SK-MEL-5 (cell line): ENCODE results near the gene PSG2. TPM values are rescaled to one million over a fixed set of nuclear protein-coding genes. Genes with fewer than 3 reads are reported as not detected.
"Not testable (repeated sequence)": the region's sequence is repeated elsewhere in the genome, so short reads cannot be mapped to it uniquely, and the experiment has no call there.

Experiments used
- DNase-seq: peaks from one replicate; pipeline ENCODE4 v3.0.0-alpha.2; 2016; ENCODE audit warnings: low read depth, low spot score
- in situ Hi-C: cut with HindIII; loops from 2 replicates; pipeline ENCODE4 v1.10.0; 2016; ENCODE audit warnings: low sequenced_read_pairs, high pct_unique_total_duplicates, low pct_unique_long_range_greater_than_20kb
- total RNA-seq: library from RNA; depleted of rRNA; stranded (reverse); fragments of >200 nt; shearing (Covaris generic); gene quantifications from 2 replicates; pipeline ENCODE4 v1.2.3, GENCODE V29; 2014

Gene PSG2
- total RNA-seq, 1 experiment from 2014 or later: not detected

DNA sequence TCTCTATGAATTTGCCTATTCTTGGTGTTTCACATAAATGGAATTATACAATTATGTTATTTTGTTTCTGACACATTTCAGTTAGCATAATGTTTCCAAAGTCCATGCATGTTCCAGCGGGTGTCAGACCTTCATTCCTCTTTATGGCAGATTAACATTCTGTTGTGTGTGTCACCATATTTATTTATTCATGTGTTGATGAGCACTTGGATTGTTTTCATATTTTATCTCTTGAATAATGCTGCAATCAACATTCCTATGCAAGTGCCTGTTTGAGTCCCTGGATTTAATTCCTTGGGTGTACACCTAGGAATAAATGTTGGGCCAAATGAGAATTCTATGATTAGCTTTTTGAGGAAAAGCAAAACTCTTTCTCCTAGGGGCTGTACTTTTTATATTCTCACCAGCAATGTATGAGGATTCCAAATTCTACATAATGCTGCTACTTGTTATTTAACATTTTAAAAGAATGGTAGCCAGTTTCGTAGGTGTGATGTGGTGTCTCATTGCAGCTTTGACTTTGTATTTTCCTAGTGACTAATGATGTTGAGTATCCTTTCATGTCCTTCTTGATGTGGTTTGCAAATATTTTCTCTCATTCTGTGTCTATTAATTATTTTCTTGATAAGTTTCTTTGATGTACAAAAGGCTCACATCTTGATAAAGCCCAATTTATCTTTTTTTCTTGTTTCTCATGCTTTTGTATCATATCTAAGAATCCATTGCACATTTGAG is 3.5 kb upstream of the PSG2 start:
- DNase-seq, in situ Hi-C loops: not testable (repeated sequence)

DNA sequence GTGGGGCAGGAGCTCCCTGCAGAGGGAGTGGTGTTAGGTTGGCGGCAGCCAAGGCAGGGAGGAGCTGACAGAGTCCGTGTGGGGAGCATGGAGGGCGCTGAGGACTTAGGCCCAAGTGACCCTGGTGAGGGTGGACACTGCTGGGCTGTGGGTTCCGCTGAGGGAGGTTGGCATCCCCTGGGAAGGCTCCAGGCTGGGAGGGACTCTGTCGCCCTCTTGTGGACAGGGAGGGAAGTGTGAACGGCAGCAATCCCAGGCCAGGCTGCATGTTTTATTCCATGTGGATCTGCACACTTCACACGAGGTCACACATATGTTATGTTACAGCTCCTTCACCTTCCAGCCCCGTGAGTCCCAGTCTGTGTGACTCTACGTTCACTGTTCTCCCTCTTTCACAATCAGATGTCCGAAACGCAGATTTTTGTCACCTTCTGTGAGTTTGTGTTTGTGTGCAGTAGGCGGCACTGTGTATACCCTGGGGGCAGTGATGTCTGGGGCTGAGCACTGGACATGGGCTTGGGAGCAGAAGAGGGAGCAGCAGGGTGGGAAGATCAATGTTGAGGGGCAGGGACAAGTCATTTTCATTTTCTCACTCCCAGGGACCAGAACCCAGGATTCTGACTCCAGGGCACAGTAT is 1.8 kb upstream of the PSG2 start:
- in situ Hi-C loops: not testable (repeated sequence)
- peak; percentile 29 for DNase-seq

DNA sequence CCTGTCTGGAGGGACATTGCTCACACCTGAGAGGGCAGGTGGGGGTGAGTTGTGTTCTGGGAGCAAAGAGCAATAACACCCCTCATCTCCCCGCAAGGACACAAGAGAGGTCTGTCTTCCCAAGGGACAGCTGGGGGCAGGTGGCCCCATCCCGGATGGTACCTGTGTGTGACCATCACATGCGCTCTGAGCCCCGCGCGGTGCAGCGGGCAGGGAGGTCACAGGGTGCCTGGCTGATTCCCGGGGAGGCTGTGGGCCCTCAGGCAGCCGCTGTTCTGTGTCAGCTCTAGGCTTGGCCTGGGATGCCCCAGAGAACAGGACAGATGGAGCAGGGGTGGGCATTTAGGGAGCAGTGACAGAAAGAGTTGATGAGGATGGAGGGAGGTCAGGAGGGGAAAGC is 1.2 kb upstream of the PSG2 start:
- in situ Hi-C loops, DNase-seq: not testable (repeated sequence)

DNA sequence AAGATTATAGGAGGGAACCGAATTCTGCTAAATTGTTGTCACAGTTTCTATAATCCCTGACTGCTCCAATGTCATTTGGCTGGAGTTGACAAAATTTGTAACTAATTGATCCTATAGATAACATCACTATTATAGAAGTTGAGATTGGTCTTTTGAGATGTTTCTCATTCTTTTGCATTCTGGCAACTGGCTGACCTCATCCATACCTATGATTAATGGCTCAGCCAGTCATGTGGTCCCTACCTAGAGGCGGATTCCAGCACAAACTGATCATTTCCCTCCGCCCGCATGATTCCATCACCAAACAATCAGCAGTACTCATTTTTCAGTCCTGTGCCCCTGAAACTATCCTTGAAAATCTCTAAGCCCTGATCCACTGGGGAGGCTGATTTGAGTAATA is 4.2 kb downstream of the PSG2 start:
- no peak for DNase-seq
- in situ Hi-C loops: no loop called here

DNA sequence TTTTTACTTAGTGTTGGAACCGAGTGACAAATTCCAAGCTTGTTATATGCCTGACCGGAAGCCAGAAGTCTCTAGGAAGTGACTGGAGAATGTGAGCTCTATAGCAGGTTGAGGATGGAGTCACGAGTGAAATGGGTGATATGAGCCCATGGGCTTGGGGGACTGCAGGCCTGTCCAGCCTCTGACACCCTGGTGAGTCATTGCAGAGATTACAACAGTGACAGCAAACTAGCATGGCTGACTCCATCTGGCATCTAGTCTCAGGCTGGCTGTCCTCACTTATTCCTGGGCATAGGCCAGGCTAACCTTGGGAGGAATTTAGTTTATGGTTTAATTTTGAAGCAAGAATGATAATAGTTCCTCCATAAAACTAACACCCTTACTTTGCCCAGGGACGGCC is 4.6 kb downstream of the PSG2 start:
- in situ Hi-C loops, DNase-seq: not testable (repeated sequence)

DNA sequence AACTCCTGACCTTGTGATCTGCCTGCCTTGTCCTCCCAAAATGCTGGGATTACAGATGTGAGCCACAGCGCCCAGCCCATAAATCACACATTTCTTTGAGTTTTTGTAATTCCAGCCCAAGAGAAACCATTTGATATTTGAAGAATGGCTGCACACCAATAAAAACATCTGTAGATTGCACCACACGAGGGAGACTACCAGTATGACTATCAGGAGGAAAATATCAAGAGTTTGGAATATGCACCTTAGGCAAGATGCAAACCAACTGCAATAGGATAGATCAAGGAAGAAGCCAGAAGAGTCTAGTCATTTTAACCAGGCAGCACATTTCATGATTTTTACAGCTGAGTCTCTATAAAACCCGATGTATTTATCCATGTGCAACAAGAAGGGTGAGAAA is 20.1 kb downstream of the PSG2 start:
- in situ Hi-C loops, DNase-seq: not testable (repeated sequence)

DNA sequence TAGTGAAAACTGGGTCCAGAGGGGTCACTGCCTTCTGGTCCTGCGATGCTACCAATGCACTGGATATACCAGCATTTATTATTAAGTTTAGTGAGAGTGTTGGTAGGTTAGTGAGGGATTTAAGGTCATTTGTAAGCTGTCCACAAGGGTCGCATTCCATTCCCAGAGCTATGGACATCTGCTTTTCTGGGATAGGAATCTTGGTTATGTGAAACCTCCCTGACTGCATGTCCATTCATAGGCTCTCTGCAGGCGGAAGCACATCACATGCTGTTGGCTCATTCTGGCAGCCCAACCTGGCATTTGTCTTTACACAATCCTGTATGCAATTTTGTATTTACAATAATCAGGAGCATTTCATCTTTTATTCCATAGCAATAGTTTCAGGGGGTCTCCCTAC is 21.2 kb downstream of the PSG2 start:
- in situ Hi-C loops, DNase-seq: not testable (repeated sequence)

DNA sequence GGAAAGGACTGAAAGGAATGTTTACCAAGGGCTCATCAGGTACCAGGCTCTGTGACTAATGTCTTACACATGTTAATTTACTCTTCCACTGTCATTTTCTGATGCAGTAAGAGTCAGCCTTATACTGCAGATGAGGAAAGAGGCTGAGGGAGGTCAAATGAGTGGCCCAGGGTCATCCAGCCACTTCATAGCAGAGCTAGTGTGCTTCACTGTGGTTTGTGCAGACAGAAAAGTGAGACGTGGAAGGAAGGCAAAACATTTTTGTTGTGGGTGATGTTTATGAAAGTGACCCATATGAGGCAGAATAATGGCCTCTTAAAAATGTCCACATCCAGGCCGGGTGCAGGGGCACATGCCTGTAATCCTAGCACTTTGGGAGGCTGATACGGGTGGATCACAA is 22.2 kb downstream of the PSG2 start:
- in situ Hi-C loops, DNase-seq: not testable (repeated sequence)

DNA sequence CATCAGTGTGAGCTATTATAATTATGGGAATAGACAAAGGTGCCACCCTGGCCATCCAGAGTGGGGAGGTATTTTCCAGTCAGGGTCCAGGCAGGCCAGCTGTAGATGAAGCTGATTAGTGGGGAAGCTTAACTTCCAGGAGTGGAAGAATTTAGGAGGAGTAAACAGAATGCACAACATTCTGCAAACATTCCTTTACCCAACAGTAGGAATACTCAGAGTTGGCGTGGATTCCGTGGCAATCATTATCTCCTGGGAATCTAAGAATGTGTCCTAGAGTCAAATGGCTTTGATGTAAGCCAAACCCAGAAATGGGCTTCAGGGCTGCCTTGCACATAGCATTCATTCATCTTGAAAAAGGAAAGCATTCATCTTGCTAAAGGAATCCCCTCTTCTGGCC is 23.0 kb downstream of the PSG2 start:
- DNase-seq, in situ Hi-C loops: not testable (repeated sequence)

GRCh38 chr19:43058440-43058839 is 24.1 kb downstream of the PSG2 start:
- DNase-seq, in situ Hi-C loops: not testable (repeated sequence)

GRCh38 chr19:43047966-43048365 is 34.5 kb downstream of the PSG2 start:
- DNase-seq, in situ Hi-C loops: not testable (repeated sequence)

- in situ Hi-C loops, DNase-seq: not testable (repeated sequence)
Measured at GRCh38 chr19:43046578-43046977, 35.9 kb downstream of the PSG2 start.

- DNase-seq, in situ Hi-C loops: not testable (repeated sequence)
Measured at GRCh38 chr19:43043492-43044180, 38.9 kb downstream of the PSG2 start.

DNA sequence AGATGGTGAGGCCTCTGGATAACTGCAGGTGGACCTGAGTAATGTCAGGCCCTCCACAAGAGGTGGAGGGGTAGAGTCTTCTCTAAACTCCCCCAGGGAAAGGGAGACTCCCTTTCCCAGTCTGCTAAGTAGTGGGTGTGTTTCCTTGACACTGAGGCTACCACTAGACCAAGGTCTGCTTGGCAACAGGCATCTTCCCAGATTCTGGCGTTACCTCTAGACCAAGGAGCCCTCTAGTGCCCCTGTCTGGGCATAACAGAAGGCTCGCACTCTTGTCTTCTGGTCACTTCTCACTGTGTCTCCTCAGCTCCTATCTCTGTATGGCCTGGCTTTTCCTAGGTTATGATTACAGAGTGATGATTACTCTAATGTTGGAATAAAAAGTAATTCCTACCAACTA is 50.9 kb downstream of the PSG2 start:
- in situ Hi-C loops: not testable (repeated sequence)
- DNase-seq: peak; percentile 55

GRCh38 chr19:43028866-43029265 is 53.6 kb downstream of the PSG2 start:
- DNase-seq: no peak
- in situ Hi-C loops: no loop called here

GRCh38 chr19:43027985-43028384 is 54.5 kb downstream of the PSG2 start:
- peak; percentile 20 for DNase-seq
- in situ Hi-C loops: not testable (repeated sequence)

DNA sequence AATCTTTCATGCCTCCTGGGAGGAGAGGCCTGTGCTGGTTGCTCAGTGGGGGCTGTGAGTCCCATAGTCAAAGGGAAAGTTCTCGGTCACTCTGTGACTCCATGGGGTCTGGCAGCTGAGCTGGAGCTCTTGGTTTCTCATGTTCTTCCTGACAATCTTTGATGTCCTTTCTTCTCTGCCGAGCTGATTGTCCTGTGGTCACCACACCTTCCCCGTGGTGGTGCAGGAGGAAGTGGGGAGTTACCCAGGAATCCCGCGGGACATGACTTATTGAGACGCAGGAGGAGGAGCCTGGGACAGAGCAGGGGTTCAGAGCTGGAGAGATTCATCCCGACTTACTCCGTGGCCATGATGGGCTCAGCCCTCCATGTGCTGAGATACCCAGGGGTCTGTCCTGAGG is 55.4 kb downstream of the PSG2 start:
- in situ Hi-C loops, DNase-seq: not testable (repeated sequence)

- DNase-seq, in situ Hi-C loops: not testable (repeated sequence)
Measured at GRCh38 chr19:43026369-43026768, 56.1 kb downstream of the PSG2 start, which contains the start of gene PSG11. Gene PSG11 (minus strand): TSS chr19:43026469. CDS start chr19:43026372, 97 bp downstream.
